ENCODE results near the gene NMNAT2.
"Not testable (repeated sequence)": the region's sequence is repeated elsewhere in the genome, so short reads cannot be mapped to it uniquely, and the experiment has no call there.

The NMNAT2 gene

DNA sequence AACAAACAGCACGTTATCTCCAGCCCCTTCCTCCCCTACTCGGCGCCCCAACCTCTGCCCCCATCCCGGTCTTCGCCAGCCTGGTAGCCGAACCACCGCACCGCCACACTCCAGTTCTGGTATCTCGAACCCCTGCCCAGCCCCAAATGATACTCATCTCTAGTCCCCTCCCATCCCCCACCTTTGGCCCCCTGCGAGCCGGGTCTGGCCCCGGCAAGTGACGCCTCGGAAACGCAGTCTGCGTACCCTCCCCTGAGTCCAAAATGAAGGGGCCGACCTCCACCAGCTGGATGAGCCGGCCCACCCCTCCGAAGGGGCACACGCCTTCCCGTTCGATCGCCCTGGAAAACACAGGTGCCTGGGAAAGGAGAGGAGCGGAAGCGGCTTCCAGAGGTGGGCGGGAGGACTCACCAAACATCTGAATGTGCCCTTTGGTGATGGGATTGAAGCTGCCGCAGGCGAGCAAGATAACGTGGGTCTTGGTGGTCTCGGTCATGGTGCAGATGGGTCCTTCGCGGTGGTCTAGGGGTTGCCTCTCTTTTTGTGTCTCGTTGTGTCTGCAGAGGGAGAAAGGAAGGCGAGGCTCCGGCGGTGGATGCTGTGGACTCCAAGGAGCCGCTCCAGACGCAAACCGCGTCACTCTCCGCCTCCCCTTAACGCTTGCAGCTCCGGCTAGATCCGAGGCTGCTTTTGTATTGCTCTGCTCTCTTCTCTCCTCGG is at the start of gene NMNAT2:
TSS of gene NMNAT2 (minus strand) at position 609 of the 720 bp plus-strand sequence. CDS start at position 496, 113 bp downstream.
- peak; percentile 16 for DNase-seq (ENCODE audit: low spot score)

DNA sequence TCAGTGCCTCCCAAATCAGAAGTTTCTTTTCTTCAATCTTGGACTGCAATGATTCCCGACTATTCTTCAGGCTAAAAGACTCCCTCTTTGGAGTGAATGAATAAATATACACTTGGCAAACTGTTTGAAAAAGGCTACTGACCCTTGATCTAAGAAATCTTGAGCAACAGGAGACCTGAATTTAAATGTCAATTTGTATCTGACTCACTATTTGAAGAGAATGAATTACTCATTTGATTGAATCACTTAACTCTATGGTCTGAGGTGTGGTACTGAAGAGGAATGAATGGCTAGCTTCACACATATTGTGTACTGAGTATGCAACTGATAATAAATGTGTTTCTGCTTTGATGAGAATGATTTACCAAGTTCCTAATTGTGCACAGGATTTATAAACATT is 49.5 kb upstream of the NMNAT2 start:
- no peak for DNase-seq (ENCODE audit: low spot score)

DNA sequence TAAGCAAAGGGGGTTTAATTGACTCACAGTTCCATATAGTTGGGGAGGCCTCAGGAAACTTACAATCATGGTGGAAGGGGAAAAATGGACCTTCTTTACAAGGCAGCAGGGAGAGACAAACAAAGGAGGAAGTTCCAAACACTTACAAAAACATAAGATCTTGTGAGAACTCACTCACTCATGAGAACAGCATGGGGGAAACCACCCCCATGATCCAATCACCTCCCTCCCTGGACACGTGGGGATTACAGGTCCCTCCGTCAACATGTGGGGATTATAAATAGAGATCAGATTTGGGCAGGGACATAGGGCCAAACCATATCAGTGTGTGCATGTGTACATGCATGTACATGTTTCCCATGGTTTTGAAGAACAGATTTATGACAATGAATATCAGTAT is 48.6 kb upstream of the NMNAT2 start:
- DNase-seq (ENCODE audit: low spot score), result no peak

DNA sequence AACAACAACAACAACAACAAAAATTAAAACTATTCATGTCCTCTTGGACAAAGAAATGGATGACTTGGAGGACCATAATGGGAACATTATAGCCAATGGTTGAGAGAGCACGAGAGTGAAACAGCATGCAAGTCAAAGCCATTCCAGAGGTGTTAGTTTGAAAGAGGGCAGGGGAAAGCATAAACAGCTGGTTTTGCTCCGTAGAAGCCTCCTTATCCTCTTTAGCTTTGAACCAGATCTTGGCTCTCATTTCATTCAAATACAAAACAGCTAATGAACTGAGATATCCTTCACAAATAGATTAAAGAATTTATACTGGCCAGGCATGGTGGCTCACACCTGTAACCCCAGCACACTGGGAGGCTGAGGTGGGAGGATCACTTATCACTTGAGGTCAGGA is 45.4 kb upstream of the NMNAT2 start:
- no peak for DNase-seq (ENCODE audit: low spot score)

DNA sequence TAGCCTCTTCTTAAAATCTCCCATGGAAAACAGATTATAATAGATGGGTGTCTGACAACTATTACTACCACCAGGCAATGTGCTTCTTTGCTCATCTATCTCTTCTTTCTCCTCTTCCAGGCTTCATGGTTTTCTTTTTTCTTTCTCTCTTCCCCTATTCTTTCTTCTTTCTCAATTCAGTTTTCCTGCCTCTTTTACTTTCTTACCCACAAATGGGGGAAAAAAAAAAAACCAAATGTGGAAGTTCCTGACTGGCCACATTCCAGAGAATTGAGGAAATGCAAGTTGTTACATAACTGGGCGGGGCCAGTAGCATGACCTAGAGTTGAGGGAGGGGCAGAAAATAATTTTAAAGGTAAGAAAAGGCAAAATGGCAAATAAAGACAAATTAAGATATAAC is 43.2 kb upstream of the NMNAT2 start:
- DNase-seq (ENCODE audit: low spot score), result peak; percentile 35

DNA sequence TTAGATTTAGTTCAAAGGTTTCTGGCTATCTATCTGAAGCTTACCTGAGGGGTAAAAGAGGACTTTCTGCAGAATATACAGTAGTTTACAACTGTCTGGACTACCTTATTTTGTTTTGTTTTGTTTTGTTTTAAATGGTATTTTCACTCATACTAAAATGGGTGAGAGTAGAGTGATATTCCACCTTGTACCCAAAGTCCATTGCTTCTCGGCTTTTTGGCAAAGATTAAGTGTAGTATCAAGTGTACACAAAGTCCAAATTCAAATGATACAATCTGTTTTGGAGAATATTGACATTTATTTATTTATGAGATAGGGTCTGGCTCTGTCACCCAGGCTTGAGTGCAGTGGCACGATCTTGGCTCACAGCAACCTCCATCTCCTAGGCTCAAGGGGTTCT is 42.4 kb upstream of the NMNAT2 start:
- DNase-seq (ENCODE audit: low spot score), result no peak

DNA sequence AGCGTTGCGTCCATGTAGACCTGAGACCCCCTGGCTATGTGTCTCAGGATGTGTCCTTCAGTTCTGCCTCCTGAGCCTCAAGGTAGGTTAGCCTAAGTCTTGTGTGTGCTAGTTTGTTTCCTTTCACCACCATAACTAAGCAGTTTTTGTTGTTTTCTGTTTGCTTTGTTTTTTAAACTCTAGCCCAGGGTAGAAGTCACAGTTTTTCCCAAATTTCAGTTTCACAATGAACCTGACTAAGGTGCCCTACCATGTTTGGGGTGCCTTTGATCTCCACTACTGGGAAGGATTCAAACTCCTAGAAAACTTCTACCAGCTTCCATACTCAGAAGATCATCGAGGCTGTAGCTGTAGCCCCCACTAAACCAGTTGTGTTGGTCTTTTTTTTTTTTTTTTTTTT is 39.3 kb upstream of the NMNAT2 start:
- DNase-seq (ENCODE audit: low spot score), result no peak

DNA sequence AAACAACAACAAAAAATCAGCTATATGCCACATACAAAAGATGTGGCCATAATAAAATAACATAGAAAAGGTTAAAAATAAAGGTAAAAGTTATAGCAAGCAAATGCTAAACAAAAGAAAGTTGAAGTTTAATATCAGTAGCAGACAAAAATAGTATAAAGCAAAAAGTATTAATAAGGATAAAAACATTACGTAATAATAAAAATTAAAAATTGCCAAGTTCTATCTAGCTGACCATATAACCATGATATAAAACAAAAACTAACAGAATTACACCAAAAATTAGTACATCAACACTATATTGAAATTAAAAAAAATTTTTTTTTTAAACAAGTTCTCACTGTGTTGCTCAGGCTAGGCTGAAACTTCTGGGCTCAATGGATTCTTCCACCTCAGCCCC is 38.6 kb upstream of the NMNAT2 start:
- no peak for DNase-seq (ENCODE audit: low spot score)

DNA sequence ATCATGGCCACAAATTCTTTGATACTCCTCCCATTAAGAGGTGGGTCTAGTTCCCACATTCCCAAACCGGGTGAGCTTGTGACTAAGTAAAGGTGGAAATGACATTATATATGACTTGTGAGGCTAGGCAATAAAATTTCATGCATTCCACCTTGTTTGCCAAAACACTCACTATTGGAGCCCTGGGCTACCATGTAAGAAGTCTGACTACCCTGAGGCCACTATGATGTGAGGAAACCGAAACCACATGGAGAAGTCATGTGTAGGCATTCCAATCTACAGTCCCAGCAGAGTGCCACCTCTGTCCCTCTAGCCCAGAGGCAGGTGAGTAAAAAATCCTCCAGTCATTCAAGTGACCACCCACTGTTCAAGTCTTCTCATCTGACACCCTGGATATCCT is 36.2 kb upstream of the NMNAT2 start:
- no peak for DNase-seq (ENCODE audit: low spot score)

DNA sequence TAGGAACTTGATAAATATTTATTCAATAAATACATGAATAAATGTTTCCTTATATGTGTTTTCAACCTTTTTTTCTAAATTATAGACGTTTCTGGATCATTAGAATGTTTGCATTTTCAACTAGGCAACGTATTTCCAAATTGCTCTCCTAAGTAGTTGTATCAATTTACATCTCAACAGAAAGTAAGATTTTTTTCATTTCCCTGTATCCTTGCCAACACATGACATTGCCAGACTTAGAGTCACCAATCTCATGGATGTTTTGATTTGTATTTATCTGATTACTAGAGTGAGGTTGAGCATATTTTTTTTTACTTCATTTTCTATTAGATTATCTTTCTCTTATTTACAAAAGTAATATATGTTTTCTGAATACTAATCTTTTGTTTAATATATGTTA is 31.9 kb upstream of the NMNAT2 start:
- DNase-seq (ENCODE audit: low spot score), result no peak

DNA sequence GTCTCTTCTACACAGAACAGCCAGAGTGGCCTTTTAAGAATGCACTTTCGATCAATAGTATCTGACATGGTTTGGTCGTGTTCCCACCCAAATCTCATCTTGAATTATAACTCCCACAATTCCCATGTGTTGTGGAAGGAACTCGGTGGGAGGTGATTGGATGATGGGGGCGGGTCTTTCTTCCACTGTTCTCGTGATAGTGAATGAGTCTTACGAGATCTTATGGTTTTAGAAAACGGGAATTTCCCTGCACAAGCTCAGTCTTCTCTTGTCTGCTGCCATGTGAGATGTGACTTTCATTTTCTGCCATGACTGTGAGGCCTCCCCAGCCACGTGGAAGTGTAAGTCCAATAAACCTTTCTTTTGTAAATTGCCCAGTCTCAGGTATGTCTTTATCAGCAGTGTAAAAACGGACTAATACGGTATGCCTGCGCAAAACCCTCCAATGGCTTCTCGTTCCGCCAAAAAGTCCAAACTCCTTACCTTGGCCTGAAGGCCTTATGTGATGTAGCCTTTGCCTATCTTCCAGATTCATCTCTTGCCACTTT is 31.1 kb upstream of the NMNAT2 start:
- DNase-seq (ENCODE audit: low spot score), result no peak

DNA sequence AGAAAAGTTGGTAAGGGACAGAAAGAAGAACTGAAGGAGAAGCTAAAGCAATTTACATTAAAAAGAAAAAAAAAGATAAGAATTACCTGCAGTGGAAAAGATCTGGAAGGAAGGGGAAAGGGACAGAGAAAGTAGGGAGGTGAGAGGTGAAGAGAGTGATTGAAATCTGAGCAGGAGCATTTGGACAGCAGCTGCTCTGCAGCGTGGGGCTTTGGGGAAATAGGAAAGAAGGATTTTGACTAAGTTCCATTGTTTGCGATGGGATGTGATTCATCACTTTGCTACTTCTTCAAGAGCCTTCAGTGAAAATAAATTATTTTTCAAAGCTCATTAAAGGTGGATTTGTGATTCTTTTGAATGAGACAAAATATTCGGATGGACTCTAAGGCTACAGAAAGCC is 26.1 kb upstream of the NMNAT2 start:
- DNase-seq (ENCODE audit: low spot score), result no peak

DNA sequence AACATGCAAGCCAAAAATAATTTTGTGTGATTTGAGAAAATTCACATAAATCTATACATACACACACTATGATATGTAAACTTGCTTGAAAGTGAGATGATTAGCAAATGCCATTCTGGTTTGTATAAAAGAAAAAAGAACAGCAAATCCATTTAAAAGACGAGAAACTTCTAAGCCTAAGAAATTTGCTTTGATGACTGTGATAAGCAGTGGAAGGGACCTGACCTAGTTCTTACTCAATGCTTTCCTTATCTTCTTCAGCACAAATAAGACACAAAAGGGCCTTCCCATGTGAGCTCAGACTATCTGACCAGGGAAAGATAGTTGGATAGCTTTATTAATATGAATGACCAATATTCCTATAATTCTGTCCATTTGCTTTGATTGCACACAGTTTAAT is 25.3 kb upstream of the NMNAT2 start:
- no peak for DNase-seq (ENCODE audit: low spot score)

DNA sequence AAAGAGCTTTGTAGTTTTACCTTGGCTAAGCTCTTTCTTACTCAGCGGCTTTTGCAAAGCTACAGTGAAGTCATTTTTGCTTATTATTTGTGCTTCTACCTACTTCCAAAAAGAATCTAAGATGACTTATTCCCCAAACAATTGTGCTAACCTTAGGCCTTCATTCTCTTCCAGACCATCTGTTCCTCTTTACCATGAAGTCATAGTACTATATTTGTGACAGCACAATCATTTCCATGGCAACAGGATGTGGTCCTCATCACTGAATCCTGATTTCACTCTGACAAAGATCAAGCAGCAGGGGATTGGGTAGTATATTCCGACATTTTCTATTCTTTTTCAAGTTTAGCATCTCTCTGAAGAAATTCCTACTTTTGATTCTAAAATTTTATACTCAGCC is 24.8 kb upstream of the NMNAT2 start:
- DNase-seq (ENCODE audit: low spot score), result no peak

DNA sequence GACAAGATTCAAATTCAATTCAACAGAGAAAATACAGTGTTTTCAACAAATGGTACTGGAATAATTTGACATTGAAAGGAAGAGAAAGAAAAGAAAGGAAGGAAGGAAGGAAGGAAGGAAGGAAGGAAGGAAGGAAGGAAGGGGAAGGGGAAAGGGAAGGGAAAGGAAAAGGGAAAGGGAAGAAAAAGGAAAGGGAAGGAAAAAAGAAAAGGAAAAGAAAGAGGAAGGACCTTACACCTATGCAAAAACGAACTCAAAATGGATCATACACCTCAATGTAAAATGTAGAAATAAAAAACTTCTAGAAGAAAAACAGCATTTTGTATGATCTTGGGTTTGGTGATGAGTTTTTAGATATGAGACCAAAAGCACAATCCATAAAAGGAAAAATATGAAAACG is 19.9 kb upstream of the NMNAT2 start:
- DNase-seq (ENCODE audit: low spot score), result no peak

DNA sequence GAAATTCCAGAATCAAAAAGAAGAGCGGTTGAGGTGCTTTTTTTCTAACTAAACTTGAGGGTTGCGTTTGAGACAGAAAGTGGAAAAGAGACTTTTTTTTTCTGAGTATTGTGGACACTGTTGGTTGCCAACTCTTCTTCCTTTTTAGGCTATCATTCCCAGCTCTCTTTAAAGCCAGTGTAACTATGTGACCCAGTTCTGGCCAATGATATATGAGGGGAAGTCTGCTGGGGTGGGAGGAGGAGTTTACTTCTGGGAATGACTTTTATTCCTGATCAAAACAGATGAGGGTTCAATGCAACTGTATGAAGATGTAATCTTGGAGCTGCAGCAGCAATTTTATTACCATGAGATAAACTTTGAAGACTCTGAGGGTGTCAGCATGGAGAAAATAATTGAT is 17.3 kb upstream of the NMNAT2 start:
- no peak for DNase-seq (ENCODE audit: low spot score)

DNA sequence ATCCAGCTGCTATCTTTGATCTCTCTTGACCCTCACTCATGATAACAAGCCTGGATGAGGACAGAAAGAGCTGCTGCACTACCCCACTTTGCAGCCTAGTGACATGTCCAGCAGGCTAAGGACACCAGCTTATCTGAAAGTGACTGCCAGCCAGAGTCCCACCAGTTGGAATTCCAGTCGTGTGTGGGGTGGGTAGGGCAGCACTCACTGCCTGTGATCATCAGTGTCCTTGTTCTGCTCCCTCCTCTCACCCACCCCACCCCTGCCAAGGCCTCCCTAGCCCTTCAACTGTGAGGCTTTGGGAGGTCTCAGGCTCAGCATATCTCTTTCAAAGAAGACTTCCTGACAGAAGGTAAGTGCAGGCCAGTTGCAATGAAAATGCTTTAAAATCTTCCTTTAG is 15.5 kb upstream of the NMNAT2 start:
- DNase-seq (ENCODE audit: low spot score), result no peak

DNA sequence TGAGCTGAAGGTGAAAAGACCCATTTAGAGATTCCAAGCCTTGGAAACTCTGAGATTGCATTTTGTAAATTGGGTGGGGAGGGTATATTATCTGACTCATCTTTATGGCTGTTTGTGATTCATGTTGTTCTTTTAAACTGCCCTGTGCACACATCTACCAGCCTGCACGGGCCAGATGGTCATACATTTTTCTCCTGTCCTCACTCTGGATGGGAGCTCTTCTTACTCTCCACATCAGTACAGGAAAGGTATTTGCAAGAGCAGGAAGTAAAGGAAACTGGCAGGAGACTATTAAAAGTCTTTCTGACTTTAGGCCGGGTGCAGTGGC is 14.3 kb upstream of the NMNAT2 start:
- DNase-seq (ENCODE audit: low spot score), result no peak

DNA sequence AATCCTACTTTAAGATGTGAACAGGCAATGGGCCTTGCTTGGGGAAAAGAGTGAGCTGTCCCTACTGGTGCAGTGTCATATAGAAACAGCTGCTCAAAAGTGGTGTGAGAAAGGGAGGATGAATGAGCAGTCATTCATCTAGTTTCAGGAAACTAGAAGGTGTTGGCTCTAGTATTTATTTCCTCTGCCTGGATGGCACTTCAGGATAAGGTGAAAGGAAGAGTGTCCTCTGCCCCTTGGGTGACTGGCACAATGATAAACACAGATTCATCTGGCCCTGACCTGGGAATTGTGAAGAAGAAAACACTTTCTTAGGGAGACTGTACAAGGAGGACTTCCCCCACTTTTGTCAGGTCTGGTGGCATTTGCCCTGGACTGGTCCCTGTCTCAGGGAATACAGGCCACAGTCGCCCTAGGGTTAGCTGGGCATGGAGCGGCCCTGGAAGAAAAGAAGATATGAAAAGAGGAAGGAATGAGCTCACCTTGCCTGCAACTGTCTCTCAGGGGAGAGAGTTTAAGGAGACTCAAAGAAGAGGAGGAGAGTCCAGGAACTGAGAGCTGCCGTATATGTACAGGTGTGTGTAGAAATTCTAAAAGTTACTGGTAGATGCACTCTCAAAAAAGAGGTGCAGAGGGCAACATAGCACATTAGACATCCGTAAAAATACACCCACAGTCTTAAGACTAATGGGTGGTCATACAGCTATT is 13.8 kb upstream of the NMNAT2 start:
- DNase-seq (ENCODE audit: low spot score), result no peak

DNA sequence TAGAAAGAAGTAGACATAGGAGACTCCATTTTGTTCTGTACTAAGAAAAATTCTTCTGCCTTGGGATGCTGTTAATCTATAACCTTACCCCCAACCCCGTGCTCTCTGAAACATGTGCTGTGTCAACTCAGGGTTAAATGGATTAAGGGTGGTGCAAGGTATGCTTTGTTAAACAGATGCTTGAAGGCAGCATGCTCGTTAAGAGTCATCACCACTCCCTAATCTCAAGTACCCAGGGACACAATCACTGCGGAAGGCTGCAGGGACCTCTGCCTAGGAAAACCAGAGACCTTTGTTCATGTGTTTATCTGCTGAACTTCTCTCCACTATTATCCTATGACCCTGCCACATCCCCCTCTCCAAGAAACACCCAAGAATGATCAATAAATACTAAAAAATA is 9.4 kb upstream of the NMNAT2 start:
- DNase-seq (ENCODE audit: low spot score), result not testable (repeated sequence)

DNA sequence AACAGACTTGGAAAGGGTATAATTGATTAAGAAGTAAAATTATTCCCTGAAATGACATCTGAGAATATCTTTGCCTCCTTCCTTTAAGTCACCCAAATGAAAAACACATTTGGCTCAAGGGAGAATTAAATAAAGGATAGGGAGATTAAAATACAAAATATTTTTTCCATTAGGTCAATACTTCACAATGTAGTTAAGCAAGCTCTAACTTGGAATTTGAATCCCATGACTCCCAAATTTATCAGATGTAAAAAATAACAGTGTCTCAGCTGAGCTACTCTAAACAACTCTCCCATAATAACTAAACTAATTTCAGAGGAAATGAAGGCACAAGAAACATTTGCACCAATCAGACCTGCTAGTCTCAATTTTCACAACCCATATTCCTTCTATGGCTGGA is 6.5 kb upstream of the NMNAT2 start:
- DNase-seq (ENCODE audit: low spot score), result no peak

DNA sequence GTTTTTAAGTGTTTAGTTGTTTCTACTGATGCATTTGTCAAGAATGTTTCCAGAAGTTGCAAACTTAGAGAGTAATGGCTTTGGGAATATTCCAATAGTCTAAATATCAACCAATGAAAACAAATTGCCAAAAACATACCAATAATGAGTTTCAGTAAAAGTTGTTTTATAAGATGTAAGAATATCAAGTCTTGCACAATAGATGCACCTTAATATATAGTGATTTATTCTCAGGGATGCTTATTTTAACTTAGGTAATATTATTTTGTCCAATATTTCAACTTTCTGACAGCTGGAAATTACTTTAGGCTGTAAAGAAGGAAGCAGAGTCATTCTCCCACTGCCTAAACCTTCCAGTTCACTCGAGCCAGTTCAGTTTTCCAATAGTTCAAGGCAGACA is 5.4 kb upstream of the NMNAT2 start:
- DNase-seq (ENCODE audit: low spot score), result no peak

DNA sequence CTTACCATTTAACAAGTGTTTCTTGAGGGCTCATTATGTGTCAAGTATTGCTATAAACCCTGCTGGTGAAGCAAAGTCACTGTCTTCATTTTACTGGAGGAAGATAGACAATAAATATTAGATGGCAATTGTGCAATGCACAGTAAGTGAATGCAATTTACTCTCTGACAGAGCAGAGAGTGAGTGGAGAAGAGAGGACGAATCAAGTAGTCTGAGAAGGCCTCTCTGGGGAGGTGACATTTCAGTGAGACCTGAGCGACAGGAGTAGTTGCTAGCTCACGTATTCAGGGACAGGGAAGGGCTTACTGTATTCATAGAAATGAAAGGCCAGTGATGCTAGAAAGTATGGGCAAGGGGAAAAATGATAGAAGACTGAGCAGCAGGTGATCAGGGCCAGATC is 1.2 kb upstream of the NMNAT2 start:
- no peak for DNase-seq (ENCODE audit: low spot score)

DNA sequence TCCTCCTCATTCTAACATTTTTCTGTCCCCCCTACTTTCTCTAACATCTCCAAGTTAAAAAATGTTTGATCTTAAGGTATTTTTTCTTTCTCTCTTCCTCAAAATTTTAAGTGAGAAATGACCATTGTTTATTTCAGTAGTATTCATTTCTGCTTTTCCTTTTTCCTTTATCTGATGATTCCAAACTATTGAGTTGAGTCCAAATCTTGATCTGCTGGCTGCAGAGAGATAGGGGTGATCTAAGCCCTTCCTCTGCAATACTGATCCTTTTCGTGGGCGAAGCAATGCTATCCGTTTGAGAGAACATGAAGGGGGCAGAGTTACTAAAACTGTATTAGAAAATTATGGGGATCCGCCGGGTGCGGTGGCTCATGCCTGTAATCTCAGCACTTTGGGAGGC is 516 bp upstream of the NMNAT2 start:
- DNase-seq (ENCODE audit: low spot score), result no peak

Data from pons (tissue), 1 donor.